HS-5 (cell line): ENCODE measurements around the gene ZFYVE28.

Source experiments
- DNase-seq: peaks from one replicate; pipeline ENCODE4 v3.0.0-alpha.2; 2012; ENCODE audit warnings: low read depth

Gene ZFYVE28

GRCh38 chr4:2258091-2259035 lies 160.1 kb downstream of the ZFYVE28 start:
- DNase-seq = no peak

- DNase-seq = no peak
Observed at GRCh38 chr4:2257361-2258081, 160.9 kb downstream of the ZFYVE28 start.

DNA sequence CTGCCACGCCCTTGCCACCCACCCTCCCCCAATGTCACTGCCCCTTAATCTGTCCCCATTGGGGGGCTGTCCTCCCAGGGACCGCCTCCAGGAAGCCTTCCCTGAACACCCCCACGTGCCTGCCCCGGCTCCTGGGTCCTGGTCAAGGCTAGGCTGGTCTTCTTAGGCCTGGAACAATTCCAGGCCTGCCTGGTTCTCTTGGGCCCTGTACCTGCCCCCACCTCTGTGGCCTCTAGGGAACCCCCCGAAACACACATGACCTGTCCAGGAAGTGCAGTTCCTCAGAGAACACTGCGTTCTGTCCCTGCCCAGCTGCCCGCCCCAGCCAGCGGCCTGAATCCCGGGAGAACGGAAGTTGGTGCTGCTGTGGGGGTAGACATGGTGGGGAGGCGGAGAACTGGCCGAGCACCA lies 161.7 kb downstream of the ZFYVE28 start:
- DNase-seq = no peak

- no peak for DNase-seq
Observed at GRCh38 chr4:2256156-2256731, 162.2 kb downstream of the ZFYVE28 start.

DNA sequence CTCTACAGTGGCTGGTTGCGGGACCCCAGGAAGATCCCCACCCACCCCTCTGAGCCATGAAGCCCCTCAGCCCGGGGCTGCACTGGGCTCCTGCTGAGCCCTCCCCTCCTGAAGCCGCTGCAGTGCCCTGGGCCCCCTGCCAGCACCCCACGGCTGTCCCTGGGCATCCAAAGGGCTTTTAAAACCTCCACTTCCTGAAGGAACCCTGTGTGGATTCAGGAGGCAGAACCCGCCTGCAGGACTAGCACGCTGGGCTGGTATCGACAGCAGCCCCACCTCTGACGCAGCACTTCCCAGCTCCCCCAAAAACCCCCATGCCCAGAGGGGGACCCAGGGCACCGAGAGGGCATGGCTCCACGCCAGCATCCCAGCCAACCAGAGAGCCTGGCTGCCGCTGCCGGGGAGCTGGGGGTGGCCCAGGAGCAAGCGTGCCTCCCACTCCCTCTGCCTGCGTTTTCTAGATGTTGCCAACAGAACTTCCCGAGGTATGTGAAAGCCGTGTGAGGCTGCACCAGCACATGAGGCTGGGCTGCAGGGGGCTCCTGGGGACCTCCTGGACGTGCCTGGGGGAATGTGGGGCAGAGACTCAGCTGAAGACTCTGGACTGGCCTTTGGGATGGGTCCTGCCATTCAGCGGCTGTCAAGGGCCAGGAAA lies 162.8 kb downstream of the ZFYVE28 start:
- no peak for DNase-seq

GRCh38 chr4:2254665-2255500 lies 163.6 kb downstream of the ZFYVE28 start:
- no peak for DNase-seq

DNA sequence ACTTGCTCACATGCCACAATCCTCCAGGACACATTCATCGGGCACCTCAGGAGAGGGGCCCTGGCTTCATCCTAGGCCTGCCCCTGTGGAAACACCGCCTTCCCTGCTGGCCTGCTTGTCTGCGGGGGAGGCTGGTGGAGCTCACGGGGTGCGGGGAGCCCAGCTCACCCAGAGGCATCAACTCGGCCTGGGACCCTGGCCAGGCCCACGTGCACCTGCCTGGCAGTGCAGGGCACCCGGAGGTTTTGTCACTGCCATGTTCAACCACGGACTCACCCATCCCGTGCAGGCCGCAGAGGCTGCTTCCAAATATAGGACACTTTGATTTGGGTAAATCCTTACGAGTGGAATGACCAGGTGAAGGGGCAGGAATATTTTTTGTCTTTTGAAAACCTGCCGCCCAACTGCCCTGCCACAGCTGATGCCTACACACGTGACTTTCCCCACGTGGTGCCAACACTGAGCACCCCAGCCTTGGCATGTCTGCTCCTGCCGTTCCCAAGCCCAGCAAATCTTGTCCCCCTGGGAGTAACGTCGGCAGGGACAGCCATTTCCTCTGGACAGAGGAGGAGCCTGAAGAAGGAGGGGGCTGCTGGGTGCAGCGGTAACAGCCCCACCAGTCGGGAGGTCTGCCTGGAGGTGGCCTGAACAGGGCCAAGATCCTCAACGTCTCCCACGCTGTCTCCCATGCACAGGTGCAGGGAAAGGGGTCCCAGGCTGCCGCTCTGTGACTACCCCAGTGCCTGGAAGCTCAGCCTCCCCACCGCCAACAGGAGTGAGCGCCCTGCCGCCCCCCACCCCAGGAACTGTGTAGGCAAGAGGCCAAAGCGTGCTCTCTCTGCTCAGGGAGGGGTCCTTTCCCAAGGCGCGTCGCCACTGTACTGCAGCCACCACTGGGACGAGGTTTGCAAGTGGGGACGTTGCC lies 165.0 kb downstream of the ZFYVE28 start:
- no peak for DNase-seq

- DNase-seq = no peak
Observed at GRCh38 chr4:2252530-2253091, 165.8 kb downstream of the ZFYVE28 start.

DNA sequence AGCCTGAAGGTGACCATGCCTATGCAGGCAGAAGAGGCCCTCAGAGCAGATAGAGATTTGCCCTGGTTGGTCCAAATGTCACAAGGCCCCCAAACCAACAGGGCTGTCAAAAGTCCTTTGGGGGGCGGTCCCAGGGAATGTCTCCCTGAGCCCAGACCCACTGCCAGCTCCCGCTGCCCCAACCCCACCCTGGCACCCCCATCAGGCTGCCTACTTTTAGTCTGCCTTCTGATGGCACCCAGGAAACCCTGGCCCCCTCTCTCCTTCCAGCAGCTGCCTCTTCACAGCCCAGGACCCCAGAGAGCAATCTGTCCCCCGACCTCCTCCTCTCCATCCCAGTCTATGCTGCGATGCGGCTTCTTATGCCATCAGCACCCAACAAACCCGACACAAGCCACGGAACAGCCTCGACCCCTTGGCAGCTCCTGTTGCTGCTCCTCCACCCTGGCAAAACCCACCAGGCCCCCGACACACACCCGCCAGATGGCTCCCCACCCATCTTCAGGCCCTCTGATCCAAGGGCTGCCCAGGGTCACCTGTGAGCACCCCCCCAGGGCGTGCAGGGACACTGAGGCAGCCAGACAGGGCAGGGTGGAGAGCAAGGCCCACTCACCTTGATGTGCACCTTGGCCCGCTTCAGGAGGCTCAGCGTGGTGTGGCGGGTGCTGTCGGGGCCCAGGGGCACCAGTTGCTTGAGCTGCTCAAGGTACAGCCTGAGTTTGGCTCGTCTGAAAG lies 166.5 kb downstream of the ZFYVE28 start:
- DNase-seq = no peak

- no peak for DNase-seq
Observed at GRCh38 chr4:2251073-2251794, 167.2 kb downstream of the ZFYVE28 start.

DNA sequence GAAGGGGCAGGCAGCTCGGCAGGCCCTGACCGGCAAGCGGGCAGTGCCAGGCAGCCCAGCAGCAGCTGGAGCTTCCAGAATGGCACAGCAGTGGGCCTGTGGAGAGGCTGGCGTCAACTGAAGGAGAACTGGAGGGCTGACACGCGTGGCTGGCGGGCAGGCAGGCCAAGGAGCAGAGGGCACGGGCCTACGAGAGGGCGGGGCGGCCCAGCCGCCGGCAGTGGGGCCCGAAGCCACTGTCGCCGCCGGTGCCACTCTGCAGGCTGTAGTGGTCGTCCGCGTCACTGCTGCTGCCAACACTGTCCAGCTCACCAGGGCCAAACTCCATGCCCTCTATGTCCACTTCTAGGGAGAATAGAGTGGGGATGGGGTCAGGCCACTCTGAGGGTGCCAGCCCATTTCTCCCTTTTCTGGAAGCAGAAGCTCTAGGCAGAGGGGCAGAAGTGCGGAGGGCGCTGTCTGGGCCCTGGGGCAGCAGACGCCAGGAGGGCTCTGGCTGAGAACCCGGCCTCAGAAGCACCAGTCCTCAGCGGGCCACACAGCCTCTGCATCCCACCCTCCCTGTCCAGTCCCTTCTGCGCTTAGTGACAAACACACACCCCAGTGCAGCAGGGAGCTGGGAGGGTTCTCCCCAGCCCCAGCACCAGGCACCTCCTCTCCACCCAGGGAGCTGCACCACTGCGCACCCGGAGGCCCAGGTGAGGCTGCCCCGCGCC lies 167.9 kb downstream of the ZFYVE28 start:
- DNase-seq = no peak

GRCh38 chr4:2249526-2250356 lies 168.7 kb downstream of the ZFYVE28 start:
- no peak for DNase-seq

DNA sequence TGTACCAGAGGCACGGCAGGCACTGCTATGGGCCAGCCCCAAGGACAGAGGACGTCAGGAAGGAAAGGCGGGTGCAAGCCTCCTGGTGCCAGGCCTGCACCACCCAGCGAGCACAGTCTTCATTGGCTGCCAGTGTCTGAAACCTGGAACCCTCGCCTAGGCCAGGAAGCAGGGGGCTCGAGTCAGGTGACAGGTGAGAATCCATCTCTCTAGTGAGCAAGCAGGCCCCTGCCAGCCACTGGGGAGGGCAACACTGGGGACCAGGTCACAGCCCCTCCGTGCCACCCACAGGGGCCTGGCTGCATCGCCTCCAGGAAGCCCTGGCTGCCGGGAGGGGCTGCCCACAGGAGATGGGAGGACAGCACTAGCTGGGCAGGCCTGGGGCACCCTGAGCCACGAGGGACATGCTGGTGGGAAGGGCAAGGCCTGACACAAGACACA lies 169.6 kb downstream of the ZFYVE28 start:
- no peak for DNase-seq

GRCh38 chr4:2248044-2248780 lies 170.2 kb downstream of the ZFYVE28 start:
- no peak for DNase-seq

- DNase-seq = no peak
Observed at GRCh38 chr4:2247128-2248043, 171.1 kb downstream of the ZFYVE28 start.
